ENCODE results near the gene UBAC2.

Gene UBAC2

GRCh38 chr13:99366075-99366987 is 165.7 kb downstream of the UBAC2 start:
- peak; percentile 53 for DNase-seq

- DNase-seq = peak; percentile 43
Measured at GRCh38 chr13:99367106-99367616, 166.5 kb downstream of the UBAC2 start.

GRCh38 chr13:99367663-99368448 is 167.2 kb downstream of the UBAC2 start:
- peak; percentile 42 for DNase-seq

- DNase-seq = no peak
Measured at GRCh38 chr13:99370481-99371275, 170.0 kb downstream of the UBAC2 start.

GRCh38 chr13:99371956-99372355 is 171.3 kb downstream of the UBAC2 start:
- no peak for DNase-seq

GRCh38 chr13:99373436-99373835 is 172.8 kb downstream of the UBAC2 start:
- no peak for DNase-seq

- DNase-seq = no peak
Measured at GRCh38 chr13:99374169-99374991, 173.7 kb downstream of the UBAC2 start.

- DNase-seq = no peak
Measured at GRCh38 chr13:99374994-99375737, 174.5 kb downstream of the UBAC2 start.

- no peak for DNase-seq
Measured at GRCh38 chr13:99375738-99376080, 175.1 kb downstream of the UBAC2 start.

GRCh38 chr13:99376132-99376531 is 175.5 kb downstream of the UBAC2 start:
- no peak for DNase-seq

GRCh38 chr13:99376924-99377323 is 176.3 kb downstream of the UBAC2 start:
- no peak for DNase-seq

GRCh38 chr13:99377641-99378040 is 177.0 kb downstream of the UBAC2 start:
- no peak for DNase-seq

GRCh38 chr13:99378985-99379733 is 178.5 kb downstream of the UBAC2 start:
- DNase-seq = no peak

GRCh38 chr13:99379856-99380801 is 179.5 kb downstream of the UBAC2 start:
- DNase-seq = peak; percentile 54

GRCh38 chr13:99380921-99381645 is 180.4 kb downstream of the UBAC2 start:
- peak; percentile 80 for DNase-seq

GRCh38 chr13:99381766-99382165 is 181.1 kb downstream of the UBAC2 start:
- DNase-seq = no peak

GRCh38 chr13:99382428-99383133 is 181.9 kb downstream of the UBAC2 start:
- DNase-seq = peak; percentile 72

- peak; percentile 60 for DNase-seq
Measured at GRCh38 chr13:99383511-99383921, 182.9 kb downstream of the UBAC2 start.

Measured in activated CD8-positive, alpha-beta memory T cell treated with anti-CD3 and anti-CD28 coated beads, Interleukin-2, amount 50 U/mL, for 48 hours (primary cell).